IMR-90 (cell line): ENCODE results near the gene CLMP. TPM values are rescaled to one million over a fixed set of nuclear protein-coding genes. Genes with fewer than 3 reads are reported as not detected.
A peak's percentile ranks its signal among the peaks of the same experiment; 100 is the strongest.

Source experiments
- ATAC-seq: fragments of 200-7000 bp; cut with Tn5 transposase; 2 replicates; pipeline ENCODE4 v1.9.1; 2020; ENCODE audit warnings: low read depth, mild to moderate bottlenecking, moderate library complexity
- BruUV-seq: library from RNA; stranded (reverse); fragments of 400-500 nt; replicated peaks from 2 replicates; lab custom pipeline; 2021; lab: Mats Ljungman, UMichigan
- CTCF ChIA-PET: fragments of 300-600 bp; formaldehyde crosslinking; extraction: SDS; loops from one replicate; lab custom pipeline; 2021; ENCODE audit warnings: antibody characterized with exemption; lab: Yijun Ruan, JAX
- POLR2A ChIA-PET: fragments of 300-600 bp; sonication (Branson Sonifier 250); formaldehyde crosslinking; loops from one replicate; lab custom pipeline; 2022; ENCODE audit warnings: antibody characterized with exemption; ENCODE audit not compliant: unreplicated experiment; lab: Charles Lee
- DNase-seq: peaks from one replicate; pipeline ENCODE4 v3.0.0; 2013
- H2AFZ ChIP-seq: replicated peaks from 2 replicates; pipeline ENCODE3; 2013; ENCODE audit warnings: low read length, mild to moderate bottlenecking; ENCODE audit not compliant: poor library complexity
- H2AK5ac ChIP-seq: 2 replicates; pipeline ENCODE4 v1.6.1; 2013; ENCODE audit warnings: low read depth, low read length, inconsistent platforms
- H2AK9ac ChIP-seq: replicated peaks from 2 replicates; pipeline ENCODE3; 2013; ENCODE audit warnings: mild to moderate bottlenecking, low read depth, low read length, moderate library complexity; ENCODE audit not compliant: poor library complexity
- H2BK120ac ChIP-seq: 2 replicates; pipeline ENCODE4 v1.6.1; 2013; ENCODE audit warnings: low read depth, low read length, inconsistent platforms
- H2BK15ac ChIP-seq: 3 replicates; pipeline ENCODE4 v1.6.1; 2013; ENCODE audit warnings: low read depth, low read length, inconsistent platforms
- H2BK20ac ChIP-seq: 2 replicates; pipeline ENCODE4 v1.6.1; 2013; ENCODE audit warnings: low read depth, mild to moderate bottlenecking, inconsistent platforms, low read length, moderate library complexity
- H2BK5ac ChIP-seq: 2 replicates; pipeline ENCODE4 v1.6.1; 2013; ENCODE audit warnings: mild to moderate bottlenecking, low read depth, low read length, inconsistent platforms; ENCODE audit not compliant: poor library complexity, severe bottlenecking
- H3K14ac ChIP-seq: replicated peaks from 2 replicates; pipeline ENCODE4 v1.6.1; 2013; ENCODE audit warnings: low read depth, low read length, inconsistent platforms
- H3K18ac ChIP-seq: 2 replicates; pipeline ENCODE4 v1.6.1; 2013; ENCODE audit warnings: low read depth, low read length, control low read depth
- H3K23ac ChIP-seq: 2 replicates; pipeline ENCODE4 v1.6.1; 2013; ENCODE audit warnings: low read depth, low read length, inconsistent platforms
- H3K27ac ChIP-seq: 2 replicates; pipeline ENCODE4 v1.5.1; 2013; ENCODE audit warnings: mild to moderate bottlenecking, control low read depth, low read length; ENCODE audit not compliant: insufficient read depth
- H3K27me3 ChIP-seq: 2 replicates; pipeline ENCODE4 v1.6.1; 2013; ENCODE audit warnings: low read length; ENCODE audit not compliant: control insufficient read depth, insufficient read depth
- H3K36me3 ChIP-seq: 2 replicates; pipeline ENCODE4 v1.6.1; 2013; ENCODE audit warnings: low read length, mixed read lengths; ENCODE audit not compliant: control insufficient read depth, insufficient read depth
- H3K4ac ChIP-seq: 2 replicates; pipeline ENCODE4 v1.6.1; 2013; ENCODE audit warnings: low read depth, low read length, inconsistent platforms
- H3K4me1 ChIP-seq: 2 replicates; pipeline ENCODE4 v1.6.1; 2013; ENCODE audit warnings: low read length, mixed read lengths; ENCODE audit not compliant: control insufficient read depth, insufficient read depth
- H3K4me2 ChIP-seq: 2 replicates; pipeline ENCODE4 v1.6.1; 2013; ENCODE audit warnings: low read depth, mild to moderate bottlenecking, control low read depth, low read length, moderate library complexity
- H3K4me3 ChIP-seq: 2 replicates; pipeline ENCODE4 v1.5.1; 2013; ENCODE audit warnings: low read depth, mild to moderate bottlenecking, control low read depth, low read length, moderate library complexity; ENCODE audit not compliant: insufficient read depth
- H3K56ac ChIP-seq: 2 replicates; pipeline ENCODE4 v1.6.1; 2013; ENCODE audit warnings: low read length, inconsistent platforms; ENCODE audit not compliant: insufficient read depth; ENCODE audit errors: extremely low read depth
- H3K79me1 ChIP-seq, 2 experiments: 2 replicates each; pipeline ENCODE4 v1.6.1; 2013; ENCODE audit warnings: low read length in 2 of 2, inconsistent platforms in 1 of 2, low read depth in 1 of 2
- H3K9ac ChIP-seq: 2 replicates; pipeline ENCODE4 v1.6.1; 2013; ENCODE audit warnings: low read depth, low read length, control low read depth
- H3K9me1 ChIP-seq: 2 replicates; pipeline ENCODE4 v1.6.1; 2013; ENCODE audit warnings: low read length, inconsistent platforms; ENCODE audit not compliant: insufficient read depth
- H3K9me3 ChIP-seq: 2 replicates; pipeline ENCODE4 v1.6.1; 2013; ENCODE audit warnings: low read length; ENCODE audit not compliant: control insufficient read depth, insufficient read depth
- H4K20me1 ChIP-seq: 2 replicates; pipeline ENCODE4 v1.6.1; 2013; ENCODE audit warnings: low read length, inconsistent platforms; ENCODE audit not compliant: insufficient read depth
- H4K5ac ChIP-seq: 2 replicates; pipeline ENCODE4 v1.6.1; 2013; ENCODE audit warnings: mild to moderate bottlenecking, low read depth, low read length, control low read depth
- H4K8ac ChIP-seq, 2 experiments: 2 replicates each; pipeline ENCODE4 v1.6.1; 2013; ENCODE audit warnings: low read depth in 2 of 2, low read length in 2 of 2, control low read depth in 1 of 2, inconsistent platforms in 1 of 2
- H4K91ac ChIP-seq: 2 replicates; pipeline ENCODE4 v1.6.1; 2013; ENCODE audit warnings: low read depth, low read length, inconsistent platforms; ENCODE audit not compliant: insufficient read depth
- BHLHE40 ChIP-seq: fragments of 150-350 bp; IDR thresholded peaks from 2 replicates; pipeline ENCODE4 v1.6.1; 2016; ENCODE audit warnings: mild to moderate bottlenecking, low read depth, low read length
- CEBPB ChIP-seq: IDR thresholded peaks from 2 replicates; pipeline ENCODE4 v1.6.1; 2012; ENCODE audit warnings: low read depth, low read length, improper control_type of control experiment
- CTCF ChIP-seq: conservative IDR thresholded peaks from 2 replicates; pipeline ENCODE4 v1.5.1; 2012; ENCODE audit warnings: mild to moderate bottlenecking, low read depth, low read length, improper control_type of control experiment
- FOS ChIP-seq: fragments of 150-350 bp; IDR thresholded peaks from 2 replicates; pipeline ENCODE4 v1.6.1; 2016; ENCODE audit warnings: low read depth, low read length
- MAFK ChIP-seq: IDR thresholded peaks from 2 replicates; pipeline ENCODE4 v1.6.1; 2012; ENCODE audit warnings: low read depth, low read length, improper control_type of control experiment
- MAZ ChIP-seq: IDR thresholded peaks from 2 replicates; pipeline ENCODE4 v1.6.1; 2012; ENCODE audit warnings: low read depth, mild to moderate bottlenecking, low read length, improper control_type of control experiment, moderate library complexity, borderline replicate concordance
- MXI1 ChIP-seq: IDR thresholded peaks from 2 replicates; pipeline ENCODE4 v1.6.1; 2012; ENCODE audit warnings: low read depth, mild to moderate bottlenecking, low read length, moderate library complexity, borderline replicate concordance
- NFE2L2 ChIP-seq: fragments of 150-350 bp; IDR thresholded peaks from 2 replicates; pipeline ENCODE4 v1.6.1; 2016; ENCODE audit warnings: low read depth, mild to moderate bottlenecking, low read length
- POLR2A ChIP-seq: IDR thresholded peaks from 2 replicates; pipeline ENCODE4 v1.6.1; 2012; ENCODE audit warnings: mild to moderate bottlenecking, low read depth, low read length
- RAD21 ChIP-seq: IDR thresholded peaks from 2 replicates; pipeline ENCODE4 v1.6.1; 2012; ENCODE audit warnings: low read length, improper control_type of control experiment
- RCOR1 ChIP-seq: IDR thresholded peaks from 2 replicates; pipeline ENCODE4 v1.6.1; 2012; ENCODE audit warnings: mild to moderate bottlenecking, low read length, improper control_type of control experiment; ENCODE audit not compliant: insufficient replicate concordance
- RFX5 ChIP-seq: IDR thresholded peaks from 2 replicates; pipeline ENCODE4 v1.8.0; 2012; ENCODE audit warnings: low read depth, mild to moderate bottlenecking, low read length, moderate library complexity
- SMC3 ChIP-seq: fragments of 150-350 bp; IDR thresholded peaks from 2 replicates; pipeline ENCODE4 v1.6.1; 2016; ENCODE audit warnings: low read depth, mild to moderate bottlenecking, antibody characterized with exemption, low read length, moderate library complexity
- USF2 ChIP-seq: fragments of 150-350 bp; IDR thresholded peaks from 2 replicates; pipeline ENCODE4 v1.6.1; 2017; ENCODE audit warnings: mild to moderate bottlenecking, antibody characterized with exemption, low read length, low read depth
- WGBS, 2 experiments: methylation state at CpG; one replicate each; pipeline versions ENCODE4 v1.1.5 to v1.1.7; 2013; ENCODE audit warnings: missing lambda C conversion rate in 2 of 2; ENCODE audit not compliant: insufficient read length in 1 of 2; ENCODE audit errors: extremely low coverage in 2 of 2; 5-methylcytosine and 5-hydroxymethylcytosine counted together
- dilution Hi-C: fragments of 300-500 bp; cut with HindIII; formaldehyde crosslinking; loops from one replicate; pipeline ENCODE4 v1.14.3; 2018; ENCODE audit warnings: low sequenced_read_pairs; ENCODE audit not compliant: unreplicated experiment
- in situ Hi-C: fragments of 300-500 bp; cut with MboI; formaldehyde crosslinking; loops from 3 replicates; pipeline ENCODE4 v1.14.3; 2019; ENCODE audit warnings: low sequenced_read_pairs, inconsistent platforms, mixed read lengths
- intact Hi-C: fragments of 100-400 bp; cut with micrococcal nuclease; formaldehyde crosslinking; loops from 2 replicates; pipeline ENCODE4 v1.10.0; 2022
- polyA plus RNA-seq, 3 experiments: library from polyadenylated mRNA; depleted of rRNA; stranded (reverse); fragments of >200 nt; gene quantifications; 2 replicates each; pipeline ENCODE4 v1.2.3, GENCODE V29; 2012; ENCODE audit warnings: low replicate concordance in 1 of 3
- total RNA-seq: library from RNA; depleted of rRNA; stranded (reverse); fragments of >200 nt; gene quantifications from 2 replicates; pipeline ENCODE4 v1.2.3, GENCODE V29; 2012
- TF ChIP-seq, protein P1 (sequence below): fragments of 150-350 bp; IDR thresholded peaks from 2 replicates; pipeline ENCODE4 v1.6.1; 2016; ENCODE audit warnings: low read depth, mild to moderate bottlenecking, low read length, moderate library complexity, borderline replicate concordance

The CLMP gene
- total and polyA plus RNA-seq, 2 of the 4 experiments (the other 2 are of a cell fraction) = 54.7 to 95.7 TPM

GRCh38 chr11:123122852-123123251, 72.2 kb downstream of the CLMP start:
- ChIA-PET CTCF (interaction anchor here (1.0 to 2.0 kb wide), 2 partner anchors 20 to 124 kb away, joined by 3 to 6 read pairs; no protein-coding TSS in a partner anchor), POLR2A (interaction anchor here (0.6 kb wide), 1 partner anchor 42 kb away, joined by 3 read pairs; no protein-coding TSS in a partner anchor)
- ATAC-seq (peak; percentile 13), DNase-seq (no peak)
- Histone ChIP-seq H3K27ac (peak overlapping the region; percentile 75), H3K9ac (peak overlapping the region; percentile 43; the same call in 1 of the 2 replicates), H3K27me3 (no peaks in the 10 kb centered on the region), H2BK120ac (peak overlapping the region; percentile 76), H3K79me1 (peaks cover 27 to 75% of the 10 kb centered on the region in 2 experiments), H3K4ac (peak overlapping the region; percentile 87; the same call in 1 of the 2 replicates), H3K18ac (peak overlapping the region; percentile 53; the same call in 1 of the 2 replicates), H4K5ac (peak overlapping the region; percentile 33; the same call in 1 of the 2 replicates), H2BK15ac (0 out of 3 replicates have a peak overlapping the region, but pooled peaks have one; percentile 48), H3K9me3 (no peaks in the 10 kb centered on the region), H4K8ac (peak overlapping the region; percentile 68 to 77), H3K9me1 (peaks cover 11% of the 10 kb centered on the region), H2AK5ac (peak overlapping the region; percentile 9; the same call in 1 of the 2 replicates), H2BK20ac (peak overlapping the region; percentile 67; the same call in 1 of the 2 replicates), H3K36me3 (peaks cover 13% of the 10 kb centered on the region), H4K91ac (peak overlapping the region; percentile 26; the same call in 1 of the 2 replicates), H3K23ac (peak overlapping the region; percentile 84; the same call in 1 of the 2 replicates), H3K4me3 (no peak overlapping the region), H3K4me1 (peaks cover 11% of the 10 kb centered on the region), H2BK5ac (peak overlapping the region; percentile 89), H2AFZ (no peak overlapping the region), H3K56ac (peak overlapping the region; percentile 35), H2AK9ac (no peak overlapping the region), H4K20me1 (no peaks in the 10 kb centered on the region; the same call in 1 of the 2 replicates), H3K4me2 (peak overlapping the region; percentile 62), H3K14ac (peak overlapping the region; percentile 84)
- BruUV-seq = no TSS peak
- dilution Hi-C loops (loop anchor here (25.0 kb wide), 1 partner anchor 139 kb away; no protein-coding TSS in a partner anchor), intact Hi-C loops (no loop called here), in situ Hi-C loops (no loop called here)
- no CpG with 5 or more reads among the region's 7 CpGs for WGBS, 2 experiments
- TF ChIP-seq NFE2L2 (no peak), RAD21 (no peak), RFX5 (no peak), MXI1 (no peak), POLR2A (no peak), MAZ (no peak), FOS (no peak), BHLHE40 (no peak), CEBPB (no peak), MAFK (no peak), USF2 (no peak), RCOR1 (no peak), CTCF (no peak), SMC3 (no peak)
- TF ChIP-seq, protein P1, sequence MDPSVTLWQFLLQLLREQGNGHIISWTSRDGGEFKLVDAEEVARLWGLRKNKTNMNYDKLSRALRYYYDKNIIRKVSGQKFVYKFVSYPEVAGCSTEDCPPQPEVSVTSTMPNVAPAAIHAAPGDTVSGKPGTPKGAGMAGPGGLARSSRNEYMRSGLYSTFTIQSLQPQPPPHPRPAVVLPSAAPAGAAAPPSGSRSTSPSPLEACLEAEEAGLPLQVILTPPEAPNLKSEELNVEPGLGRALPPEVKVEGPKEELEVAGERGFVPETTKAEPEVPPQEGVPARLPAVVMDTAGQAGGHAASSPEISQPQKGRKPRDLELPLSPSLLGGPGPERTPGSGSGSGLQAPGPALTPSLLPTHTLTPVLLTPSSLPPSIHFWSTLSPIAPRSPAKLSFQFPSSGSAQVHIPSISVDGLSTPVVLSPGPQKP = no peak
